Measurements from ENCODE around the gene RNF144B.

GRCh38 chr6:18410412-18410811 is 23.3 kb downstream of the RNF144B start:
- TF ChIP-seq CTCF (IDR thresholded peaks at IDR 0.05; ENCODE audit: low read depth, low read length, poor library complexity, severe bottlenecking) (no peak), EZH2phosphoT487 (IDR thresholded peaks at IDR 0.05; ENCODE audit: borderline replicate concordance, low read length) (no peak)
